Midbrain (tissue), 1 donor: ENCODE results near the gene GANAB.
"Not testable (repeated sequence)": the region's sequence is repeated elsewhere in the genome, so short reads cannot be mapped to it uniquely, and the experiment has no call there.

Experiments
- DNase-seq: peaks from one replicate; lab custom pipeline; 2025; lab: John Stamatoyannopoulos, UW

Gene GANAB

GRCh38 chr11:62666259-62666926, 20.0 kb upstream of the GANAB start:
- DNase-seq, result no peak

- peak; percentile 66 for DNase-seq
Measured at GRCh38 chr11:62665599-62666258, 19.3 kb upstream of the GANAB start.

- peak; percentile 96 for DNase-seq
Measured at GRCh38 chr11:62665075-62665598, 18.7 kb upstream of the GANAB start, which contains the start of the genes C11orf98 and CSKMT. Gene C11orf98 (minus strand): TSS chr11:62665210. CDS start chr11:62665169, 41 bp downstream. Gene CSKMT (plus strand): TSS chr11:62665312. CDS start chr11:62665880, 568 bp downstream.

- DNase-seq, result no peak
Measured at GRCh38 chr11:62664405-62665074, 18.1 kb upstream of the GANAB start.

- DNase-seq, result no peak
Measured at GRCh38 chr11:62656796-62657429, 10.5 kb upstream of the GANAB start.

GRCh38 chr11:62654297-62654696, 7.9 kb upstream of the GANAB start:
- no peak for DNase-seq

GRCh38 chr11:62652161-62653006, 6.0 kb upstream of the GANAB start:
- DNase-seq, result no peak

GRCh38 chr11:62650283-62650682, 3.9 kb upstream of the GANAB start:
- not testable (repeated sequence) for DNase-seq

GRCh38 chr11:62649486-62649885, 3.1 kb upstream of the GANAB start:
- DNase-seq, result no peak

GRCh38 chr11:62648967-62649364, 2.6 kb upstream of the GANAB start:
- DNase-seq, result no peak

GRCh38 chr11:62648185-62648966, 2.0 kb upstream of the GANAB start:
- DNase-seq, result no peak

GRCh38 chr11:62647609-62648005, 1.2 kb upstream of the GANAB start:
- DNase-seq, result no peak

- no peak for DNase-seq
Measured at GRCh38 chr11:62646825-62647608, 604 bp upstream of the GANAB start.

- no peak for DNase-seq
Measured at GRCh38 chr11:62645671-62645945, 805 bp downstream of the GANAB start.

- no peak for DNase-seq
Measured at GRCh38 chr11:62644220-62644619, 2.2 kb downstream of the GANAB start.

- DNase-seq, result no peak
Measured at GRCh38 chr11:62632492-62632891, 13.9 kb downstream of the GANAB start.

GRCh38 chr11:62627713-62628112, 18.7 kb downstream of the GANAB start:
- DNase-seq, result no peak

- DNase-seq, result no peak
Measured at GRCh38 chr11:62622476-62623089, 23.8 kb downstream of the GANAB start.
